Endothelial cell of umbilical vein (primary cell): ENCODE data around the gene ETV6. TPM values are rescaled to one million over a fixed set of nuclear protein-coding genes. Genes with fewer than 3 reads are reported as not detected.

Experiments used
- BruUV-seq: library from RNA; stranded (reverse); fragments of 400-500 nt; replicated peaks from 2 replicates; lab custom pipeline; 2021; lab: Mats Ljungman, UMichigan
- CTCF ChIA-PET: fragments of 300-600, 350-600 bp; sonication (Branson Sonifier 250); formaldehyde crosslinking; loops from one replicate; lab custom pipeline; 2021; ENCODE audit warnings: antibody characterized with exemption, inconsistent platforms; lab: Charles Lee
- POLR2A ChIA-PET: fragments of 300-600, 350-600 bp; sonication (Branson Sonifier 250); formaldehyde crosslinking; loops from one replicate; lab custom pipeline; 2021; ENCODE audit warnings: antibody characterized with exemption, inconsistent platforms; lab: Charles Lee
- DNase-seq: peaks from one replicate; pipeline ENCODE4 v3.0.0-alpha.2; 2011; ENCODE audit warnings: low read depth, low spot score
- FAIRE-seq: peaks from 2 replicates; lab custom pipeline; 2011; peaks lifted over from hg19 to GRCh38; lab: Jason Lieb, UNC
- H2AFZ ChIP-seq: 2 replicates; pipeline ENCODE4 v1.6.0; 2012; ENCODE audit warnings: low read depth, low read length, control low read depth, inconsistent platforms
- H3K27ac ChIP-seq: 2 replicates; pipeline ENCODE4 v1.5.1; 2011; ENCODE audit warnings: low read depth, mild to moderate bottlenecking, control low read depth, low read length, moderate library complexity; ENCODE audit not compliant: insufficient read depth
- H3K27me3 ChIP-seq, 2 experiments: 2 replicates each; pipeline versions ENCODE4 v1.6.0 to v1.6.1; 2011; ENCODE audit warnings: low read length in 2 of 2, mixed read lengths in 1 of 2; ENCODE audit not compliant: control insufficient read depth in 2 of 2, insufficient read depth in 2 of 2
- H3K36me3 ChIP-seq, 2 experiments: 2 replicates in 1 of 2; 3 replicates in 1 of 2; pipeline ENCODE4 v1.5.1; 2011; ENCODE audit warnings: low read length in 2 of 2, mild to moderate bottlenecking in 1 of 2, moderate library complexity in 1 of 2; ENCODE audit not compliant: control insufficient read depth in 2 of 2, insufficient read depth in 2 of 2; ENCODE audit errors: extremely low read depth in 1 of 2
- H3K4me1 ChIP-seq: 3 replicates; pipeline ENCODE4 v1.5.1; 2011; ENCODE audit warnings: mild to moderate bottlenecking, low read length; ENCODE audit not compliant: control insufficient read depth, insufficient read depth; ENCODE audit errors: extremely low read depth
- H3K4me2 ChIP-seq: 2 replicates; pipeline ENCODE4 v1.6.1; 2011; ENCODE audit warnings: low read length, control low read depth, mixed read lengths; ENCODE audit not compliant: insufficient read depth
- H3K4me3 ChIP-seq, 3 experiments: fragments of 200-600 bp in 1 of 3; sonication (generic), shearing (Covaris generic) in 1 of 3; replicated peaks in 1 of 3; 2 replicates each; pipeline ENCODE4 v1.5.1; 2011 to 2016; ENCODE audit warnings: control low read depth in 3 of 3, low read length in 3 of 3, mild to moderate bottlenecking in 2 of 3, inconsistent platforms in 1 of 3, low read depth in 1 of 3, moderate library complexity in 1 of 3; ENCODE audit not compliant: insufficient read depth in 1 of 3
- H3K79me2 ChIP-seq: 2 replicates; pipeline ENCODE4 v1.6.0; 2012; ENCODE audit warnings: low read length, inconsistent platforms; ENCODE audit not compliant: control insufficient read depth, insufficient read depth
- H3K9ac ChIP-seq: replicated peaks from 2 replicates; pipeline ENCODE3; 2011; ENCODE audit warnings: low read length, control low read depth; ENCODE audit not compliant: insufficient read depth; ENCODE audit errors: extremely low read depth
- H3K9me1 ChIP-seq: replicated peaks from 3 replicates; pipeline ENCODE4 v1.6.0; 2011; ENCODE audit warnings: mild to moderate bottlenecking, low read length; ENCODE audit not compliant: control insufficient read depth, insufficient read depth; ENCODE audit errors: extremely low read depth
- H3K9me3 ChIP-seq: replicated peaks from 2 replicates; pipeline ENCODE4 v1.5.1; 2012; ENCODE audit warnings: low read length, inconsistent platforms; ENCODE audit not compliant: control insufficient read depth, insufficient read depth
- H4K20me1 ChIP-seq: replicated peaks from 2 replicates; pipeline ENCODE3; 2011; ENCODE audit warnings: mild to moderate bottlenecking, low read length; ENCODE audit not compliant: control insufficient read depth, insufficient read depth; ENCODE audit errors: extremely low read depth
- EZH2 ChIP-seq: IDR thresholded peaks from 2 replicates; pipeline ENCODE4 v1.6.1; 2012; ENCODE audit warnings: borderline replicate concordance, low read depth, mild to moderate bottlenecking, moderate library complexity, low read length, inconsistent platforms; ENCODE audit not compliant: severe bottlenecking
- FOS ChIP-seq: IDR thresholded peaks from 2 replicates; pipeline ENCODE4 v1.6.1; 2011; ENCODE audit warnings: mild to moderate bottlenecking, low read length, moderate library complexity, borderline replicate concordance; ENCODE audit not compliant: insufficient read depth
- GATA2 ChIP-seq: IDR thresholded peaks from 2 replicates; pipeline ENCODE4 v1.7.0; 2011; ENCODE audit warnings: low read depth, mild to moderate bottlenecking, moderate library complexity, mixed read lengths, low read length; ENCODE audit not compliant: insufficient read length, insufficient read depth
- JUN ChIP-seq: IDR thresholded peaks from 2 replicates; pipeline ENCODE4 v1.6.1; 2011; ENCODE audit warnings: borderline replicate concordance, low read depth; ENCODE audit not compliant: insufficient read length, insufficient read depth
- MYC ChIP-seq: IDR thresholded peaks from one replicate; pipeline ENCODE4 v1.6.1; 2011; ENCODE audit warnings: mild to moderate bottlenecking, low read depth, low read length
- POLR2A ChIP-seq: IDR thresholded peaks from 2 replicates; pipeline ENCODE4 v1.6.1; 2012; ENCODE audit warnings: low read depth, mild to moderate bottlenecking, control low read depth, low read length
- POLR2AphosphoS5 ChIP-seq: IDR thresholded peaks from 2 replicates; pipeline ENCODE4 v1.6.1; 2012; ENCODE audit warnings: low read depth, mild to moderate bottlenecking, control low read depth, low read length, moderate library complexity; ENCODE audit not compliant: insufficient read depth
- dilution Hi-C: fragments of 300-500 bp; cut with MboI; formaldehyde crosslinking; loops from one replicate; pipeline ENCODE4 v1.15.0; 2019; ENCODE audit warnings: low sequenced_read_pairs; ENCODE audit not compliant: extremely low pct_ligation_motif_present
- intact Hi-C: fragments of 100-400 bp; cut with micrococcal nuclease; formaldehyde crosslinking; loops from one replicate; pipeline ENCODE4 v1.10.0; 2022
- polyA plus RNA-seq, 4 experiments: library from polyadenylated mRNA; depleted of rRNA in 3 of 4; stranded (reverse) in 3 of 4; unstranded in 1 of 4; fragments of >200 nt; gene quantifications; 2 replicates each; pipeline versions ENCODE4 v1.2.1 to v1.2.3, GENCODE V29; 2011 to 2012; ENCODE audit warnings: missing spikeins in 1 of 4
- total RNA-seq: library from RNA; stranded (reverse); gene quantifications from 2 replicates; pipeline ENCODE4 v1.2.3, GENCODE V29; 2021
- TF ChIP-seq, protein P1 (sequence below), 2 donors: IDR thresholded peaks; 1 replicate in 1 of 2; 2 replicates in 1 of 2; pipeline ENCODE4 v1.5.1; 2011; ENCODE audit warnings: low read length in 2 of 2, mild to moderate bottlenecking in 2 of 2, moderate library complexity in 2 of 2, control low read depth in 1 of 2, inconsistent platforms in 1 of 2, low read depth in 1 of 2; ENCODE audit not compliant: insufficient read depth in 1 of 2; ENCODE audit errors: extremely low read depth in 1 of 2
- TF ChIP-seq, protein P2 (sequence below): IDR thresholded peaks from 2 replicates; pipeline ENCODE4 v1.6.1; 2011; ENCODE audit not compliant: insufficient read depth, insufficient read length

ETV6 gene
- total and polyA plus RNA-seq, 2 donors (not counting 3 experiments of a cell fraction or from before 2014, with no cell fraction given), result 15.9 to 57.1 TPM

DNA sequence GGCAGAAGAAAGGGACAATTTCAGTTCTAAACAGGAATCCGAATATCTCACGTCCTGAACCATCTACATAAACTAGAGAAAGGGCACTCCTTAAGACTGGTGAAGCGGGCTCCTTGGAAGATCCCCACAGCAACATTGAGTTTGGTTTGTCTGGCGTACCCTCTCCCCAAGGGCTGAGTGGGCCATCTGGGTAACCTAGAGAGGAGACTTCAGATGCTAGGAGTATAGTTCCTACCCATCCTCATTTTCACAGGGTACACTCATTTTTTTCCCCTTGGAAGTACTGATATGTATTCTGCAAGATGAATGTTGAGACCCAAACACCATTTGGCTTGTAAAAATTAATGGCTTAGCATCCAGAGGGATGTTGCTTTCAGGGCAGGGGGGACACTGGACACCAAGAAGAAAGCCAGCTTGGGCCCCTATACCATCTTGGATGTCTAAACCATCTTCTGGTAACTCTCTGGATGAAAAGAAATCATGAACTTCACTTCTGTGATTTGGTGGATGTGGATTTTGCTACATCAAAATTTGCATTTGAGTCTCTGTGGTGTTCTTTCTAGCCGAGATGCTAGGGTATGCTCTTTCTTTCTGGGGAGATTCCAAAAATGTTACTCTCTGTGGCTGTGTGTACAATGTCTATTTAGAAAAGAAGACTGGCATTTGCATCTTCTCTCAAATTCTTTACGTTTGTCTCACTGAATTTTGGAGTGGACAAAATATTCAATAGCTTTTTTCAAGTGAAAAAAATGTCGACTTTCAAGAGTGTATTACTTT lies 97.7 kb downstream of the ETV6 start:
- Histone ChIP-seq H3K36me3 (no peaks in the 10 kb centered on the region), H3K27ac (peak overlapping the region; percentile 74), H3K9ac (no peak overlapping the region), H3K4me1 (peaks cover 31% of the 10 kb centered on the region), H3K9me1 (no peaks in the 10 kb centered on the region), H3K79me2 (peaks cover 51% of the 10 kb centered on the region), H3K9me3 (no peaks in the 10 kb centered on the region), H3K4me2 (no peak overlapping the region), H4K20me1 (no peaks in the 10 kb centered on the region), H2AFZ (no peak overlapping the region), H3K4me3 (no peak overlapping the region), H3K27me3 (no peaks in the 10 kb centered on the region)
- no peak for DNase-seq
- ChIA-PET CTCF (interaction anchor here (0.7 to 2.1 kb wide), 12 partner anchors 15 to 286 kb away, joined by 3 to 9 read pairs (median 3); no protein-coding TSS in a partner anchor), POLR2A (interaction anchor here (1.4 kb wide), 1 partner anchor 48 kb away, joined by 3 read pairs; no protein-coding TSS in a partner anchor)
- TF ChIP-seq FOS (no peak), POLR2A (no peak), EZH2 (no peak), MYC (no peak), POLR2AphosphoS5 (no peak), GATA2 (no peak), JUN (no peak)
- TF ChIP-seq, protein P1, sequence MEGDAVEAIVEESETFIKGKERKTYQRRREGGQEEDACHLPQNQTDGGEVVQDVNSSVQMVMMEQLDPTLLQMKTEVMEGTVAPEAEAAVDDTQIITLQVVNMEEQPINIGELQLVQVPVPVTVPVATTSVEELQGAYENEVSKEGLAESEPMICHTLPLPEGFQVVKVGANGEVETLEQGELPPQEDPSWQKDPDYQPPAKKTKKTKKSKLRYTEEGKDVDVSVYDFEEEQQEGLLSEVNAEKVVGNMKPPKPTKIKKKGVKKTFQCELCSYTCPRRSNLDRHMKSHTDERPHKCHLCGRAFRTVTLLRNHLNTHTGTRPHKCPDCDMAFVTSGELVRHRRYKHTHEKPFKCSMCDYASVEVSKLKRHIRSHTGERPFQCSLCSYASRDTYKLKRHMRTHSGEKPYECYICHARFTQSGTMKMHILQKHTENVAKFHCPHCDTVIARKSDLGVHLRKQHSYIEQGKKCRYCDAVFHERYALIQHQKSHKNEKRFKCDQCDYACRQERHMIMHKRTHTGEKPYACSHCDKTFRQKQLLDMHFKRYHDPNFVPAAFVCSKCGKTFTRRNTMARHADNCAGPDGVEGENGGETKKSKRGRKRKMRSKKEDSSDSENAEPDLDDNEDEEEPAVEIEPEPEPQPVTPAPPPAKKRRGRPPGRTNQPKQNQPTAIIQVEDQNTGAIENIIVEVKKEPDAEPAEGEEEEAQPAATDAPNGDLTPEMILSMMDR (IDR thresholded peaks at IDR 0.05; ENCODE audit: extremely low read depth in 1 of 2, insufficient read depth in 1 of 2, low read depth in 1 of 2, low read length in 2 of 2), result no peak
- TF ChIP-seq, protein P2, sequence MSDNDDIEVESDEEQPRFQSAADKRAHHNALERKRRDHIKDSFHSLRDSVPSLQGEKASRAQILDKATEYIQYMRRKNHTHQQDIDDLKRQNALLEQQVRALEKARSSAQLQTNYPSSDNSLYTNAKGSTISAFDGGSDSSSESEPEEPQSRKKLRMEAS, result no peak
- BruUV-seq, result no TSS peak
- FAIRE-seq, result no peak
- intact Hi-C loops, result loop anchor here (1.0 to 5.0 kb wide), 2 partner anchors 52 to 135 kb away; no protein-coding TSS in a partner anchor
- dilution Hi-C loops, result no loop called here
